GM08714 (cell line): ENCODE data around the gene PHF13.
A peak's percentile ranks its signal among the peaks of the same experiment; 100 is the strongest.

Source experiments
- H3K4me3 ChIP-seq: fragments of 200-500 bp; sonication (Bioruptor generic); 2 replicates; pipeline ENCODE4 v1.5.1; 2014; ENCODE audit warnings: mild to moderate bottlenecking, low read length, inconsistent platforms
- ZNF274 ChIP-seq: IDR thresholded peaks from 2 replicates; pipeline ENCODE4 v1.6.1; 2012; ENCODE audit warnings: mild to moderate bottlenecking, low read depth, low read length

Gene PHF13

DNA sequence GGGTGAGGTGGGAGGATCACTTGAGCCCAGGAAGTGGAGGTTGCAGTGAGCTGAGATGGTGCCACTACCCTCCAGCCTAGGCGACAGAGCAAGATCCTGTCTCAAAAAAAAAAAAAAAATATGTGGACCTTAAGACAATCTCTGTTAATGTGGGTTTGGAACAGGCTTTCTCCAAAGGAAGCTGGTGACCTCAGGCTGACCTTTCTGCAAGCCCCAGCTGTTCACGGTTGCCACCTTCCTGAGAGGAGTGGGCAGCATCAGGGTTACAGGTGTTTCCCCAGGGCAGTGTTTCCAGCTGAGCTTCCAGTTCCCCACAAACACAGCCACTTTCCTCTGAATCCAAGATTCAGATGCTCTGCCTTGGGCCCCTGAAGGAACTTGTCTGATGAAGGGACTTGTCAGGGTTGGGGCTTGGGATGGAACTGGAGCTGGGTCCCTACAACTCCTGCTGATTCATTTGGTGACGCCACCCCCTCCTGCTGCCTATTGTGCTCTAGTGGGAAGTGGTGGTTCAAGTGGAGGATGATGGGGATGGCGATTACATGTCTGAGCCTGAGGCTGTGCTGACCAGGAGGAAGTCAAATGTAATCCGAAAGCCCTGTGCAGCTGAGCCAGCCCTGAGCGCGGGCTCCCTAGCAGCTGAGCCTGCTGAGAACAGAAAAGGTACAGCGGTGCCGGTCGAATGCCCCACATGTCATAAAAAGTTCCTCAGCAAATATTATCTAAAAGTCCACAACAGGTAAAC is 31.8 kb upstream of the PHF13 start:
- TF ChIP-seq ZNF274: no peak
- peak overlapping the region; percentile 1; the same call in 1 of the 2 replicates for H3K4me3 ChIP-seq

GRCh38 chr1:6582370-6582769 is 31.2 kb upstream of the PHF13 start:
- TF ChIP-seq ZNF274: no peak
- H3K4me3 ChIP-seq: no peak overlapping the region; the same call in 1 of the 2 replicates

- TF ChIP-seq ZNF274: no peak
- H3K4me3 ChIP-seq: no peak overlapping the region
These were observed 29.1 kb upstream of the PHF13 start for GRCh38 chr1:6584126-6585080.

DNA sequence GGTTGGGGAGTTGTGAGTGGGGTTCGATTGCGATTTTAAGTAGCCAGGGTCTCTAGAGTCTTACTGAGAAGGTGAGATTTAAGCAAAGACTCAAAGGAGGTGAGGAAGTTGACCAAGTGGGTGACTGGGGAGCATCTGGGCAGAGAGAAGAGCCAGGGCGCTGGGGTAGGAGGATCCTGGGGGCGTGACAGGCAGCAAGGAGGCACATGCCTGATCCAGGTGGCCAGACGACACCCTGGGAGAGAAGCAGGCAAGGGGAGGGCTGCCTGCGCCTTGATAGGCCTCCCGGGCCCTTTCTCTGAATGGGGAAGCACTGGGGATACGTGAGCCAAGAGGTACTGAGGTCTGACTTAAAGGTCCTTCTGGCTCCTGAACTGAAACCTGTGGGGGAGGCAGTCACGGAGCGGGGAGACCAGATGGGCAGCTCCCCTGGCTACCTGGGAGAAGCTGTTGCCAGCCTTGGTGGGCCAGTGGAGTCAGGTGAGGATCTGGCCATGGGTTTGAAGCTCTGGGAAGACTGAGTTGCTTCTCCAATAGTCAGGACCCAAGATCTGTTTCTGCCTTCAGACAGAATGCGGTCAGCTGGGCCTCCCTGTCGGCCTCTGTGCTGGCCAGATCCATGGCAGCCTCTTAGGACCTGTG is 28.3 kb upstream of the PHF13 start:
- TF ChIP-seq ZNF274: no peak
- H3K4me3 ChIP-seq: no peak overlapping the region

GRCh38 chr1:6585841-6586240 is 27.7 kb upstream of the PHF13 start:
- no peak for TF ChIP-seq ZNF274
- H3K4me3 ChIP-seq: no peak overlapping the region

- TF ChIP-seq ZNF274: no peak
- no peak overlapping the region for H3K4me3 ChIP-seq
These were observed 27.1 kb upstream of the PHF13 start for GRCh38 chr1:6586404-6586816.

DNA sequence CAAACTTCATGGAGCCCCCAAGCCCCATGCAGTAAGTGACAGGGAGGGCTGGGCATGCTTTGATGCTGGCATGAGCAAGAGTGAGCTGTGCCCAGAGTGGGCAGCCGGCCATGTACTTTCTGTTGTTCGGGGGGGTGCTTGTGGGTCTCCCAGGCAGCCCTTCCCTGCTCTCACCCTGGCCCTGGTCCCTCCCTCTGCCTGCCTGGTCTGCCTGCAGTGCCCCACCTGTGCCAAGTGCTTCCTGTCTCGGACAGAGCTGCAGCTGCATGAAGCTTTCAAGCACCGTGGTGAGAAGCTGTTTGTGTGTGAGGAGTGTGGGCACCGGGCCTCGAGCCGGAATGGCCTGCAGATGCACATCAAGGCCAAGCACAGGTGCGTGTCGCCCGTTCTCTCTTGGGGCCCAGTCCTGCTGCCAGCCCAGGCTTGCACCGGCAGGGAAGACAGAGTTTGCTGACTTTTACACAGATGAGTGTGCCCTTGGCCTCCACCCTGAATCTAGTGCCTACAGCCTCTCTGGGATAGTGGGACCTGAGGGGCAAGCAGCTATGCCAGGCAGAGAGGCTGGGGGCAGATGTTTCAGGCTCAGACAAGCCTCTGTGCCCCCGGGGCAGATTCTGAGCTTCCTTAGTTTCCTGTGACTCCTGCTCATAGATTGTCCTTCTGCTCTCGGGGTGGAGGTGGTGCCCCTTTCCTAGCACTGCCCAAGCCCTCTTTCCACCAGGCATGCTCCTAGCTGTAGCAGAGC is 26.1 kb upstream of the PHF13 start:
- H3K4me3 ChIP-seq: no peak overlapping the region
- no peak for TF ChIP-seq ZNF274

GRCh38 chr1:6588128-6588892 is 25.2 kb upstream of the PHF13 start:
- H3K4me3 ChIP-seq: no peak overlapping the region
- TF ChIP-seq ZNF274: no peak

GRCh38 chr1:6588893-6589520 is 24.5 kb upstream of the PHF13 start:
- H3K4me3 ChIP-seq: no peak overlapping the region
- TF ChIP-seq ZNF274: no peak

DNA sequence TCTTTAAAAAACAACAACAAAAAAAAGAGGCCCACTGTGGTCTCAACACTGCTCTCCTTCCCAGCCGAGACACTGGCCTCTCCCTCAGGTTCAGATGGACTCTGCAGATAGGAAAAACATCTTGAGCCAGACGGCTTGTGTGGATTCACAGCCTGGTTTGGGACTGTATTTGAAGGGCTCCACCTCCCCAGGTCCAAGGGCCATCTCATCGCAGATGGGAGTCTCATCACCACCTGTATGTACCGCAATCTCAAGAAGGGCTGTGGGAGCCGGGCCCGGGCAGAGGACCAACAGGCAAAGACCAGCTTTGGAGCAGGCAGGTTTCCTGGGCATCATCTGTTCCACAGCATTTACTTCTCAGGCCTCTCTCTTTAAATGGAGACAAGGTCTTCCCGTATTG is 23.5 kb upstream of the PHF13 start:
- no peak for TF ChIP-seq ZNF274
- H3K4me3 ChIP-seq: no peak overlapping the region

GRCh38 chr1:6591222-6591621 is 22.3 kb upstream of the PHF13 start:
- no peak for TF ChIP-seq ZNF274
- H3K4me3 ChIP-seq: no peak overlapping the region

DNA sequence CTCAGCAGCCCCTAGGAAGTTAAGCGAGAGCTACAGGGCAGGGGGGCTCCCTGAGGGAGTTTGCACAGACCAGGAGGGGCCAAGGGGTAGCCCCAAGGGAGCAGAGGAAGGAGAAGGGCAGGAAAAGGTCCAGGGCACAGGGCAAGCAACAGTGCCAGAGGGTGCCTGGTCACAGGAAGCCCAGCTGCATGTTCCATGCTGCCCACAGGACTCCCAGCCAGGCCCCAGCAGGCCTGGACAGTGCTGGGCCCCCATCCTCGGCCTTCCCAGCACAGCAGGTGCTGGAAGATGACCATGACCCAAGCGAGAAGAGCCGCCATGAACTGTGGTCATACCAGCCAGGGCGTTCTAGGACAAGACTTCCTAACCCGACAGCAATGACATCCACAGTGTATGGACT is 21.9 kb upstream of the PHF13 start:
- no peak overlapping the region for H3K4me3 ChIP-seq
- TF ChIP-seq ZNF274: no peak

DNA sequence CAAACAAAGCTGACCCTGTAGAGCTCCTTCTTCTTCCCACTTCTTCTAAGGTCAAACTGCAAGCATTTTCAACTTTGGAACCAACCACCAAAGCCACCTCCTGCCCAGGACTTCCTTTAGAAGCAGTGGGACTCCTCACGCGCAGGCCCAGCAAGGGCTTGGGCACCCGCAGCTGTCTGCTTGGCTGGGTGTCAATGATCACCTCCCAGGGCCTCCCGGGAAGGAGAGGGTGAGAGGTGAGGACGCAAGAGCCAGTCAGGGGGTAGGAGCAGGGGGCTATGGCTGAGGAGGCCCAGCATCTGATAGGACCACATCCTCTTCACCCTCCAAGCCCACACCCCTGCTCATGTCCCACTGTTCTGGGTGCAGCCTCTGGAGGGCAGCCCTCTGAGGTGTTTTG is 21.1 kb upstream of the PHF13 start:
- H3K4me3 ChIP-seq: no peak overlapping the region
- no peak for TF ChIP-seq ZNF274
